H1 (cell line): Measurements from ENCODE around the gene DRGX. TPM values are rescaled to one million over a fixed set of nuclear protein-coding genes. Genes with fewer than 3 reads are reported as not detected.

Experiments
- HDAC2 ChIP-seq, 2 experiments: fragments of 300-600 bp in 1 of 2; sonication (generic) in 1 of 2; IDR thresholded peaks; 2 replicates each; pipeline ENCODE4 v1.6.1; 2011 to 2012; ENCODE audit warnings: low read depth in 2 of 2, low read length in 2 of 2, mild to moderate bottlenecking in 2 of 2, moderate library complexity in 2 of 2, borderline replicate concordance in 1 of 2, inconsistent platforms in 1 of 2
- MAFK ChIP-seq: IDR thresholded peaks from 2 replicates; pipeline ENCODE4 v1.6.1; 2012; ENCODE audit warnings: low read depth, mild to moderate bottlenecking, improper control_type of control experiment, low read length
- SIN3A ChIP-seq, 2 experiments: IDR thresholded peaks in 1 of 2; conservative IDR thresholded peaks in 1 of 2; 2 replicates each; pipeline ENCODE4 v1.6.1; 2011 to 2012; ENCODE audit warnings: low read length in 2 of 2, improper control_type of control experiment in 1 of 2, low read depth in 1 of 2, mild to moderate bottlenecking in 1 of 2
- SIRT6 ChIP-seq: IDR thresholded peaks from one replicate; pipeline ENCODE4 v1.7.1; 2012; ENCODE audit warnings: low read length, inconsistent platforms
- polyA plus RNA-seq, 7 experiments: library from polyadenylated mRNA; depleted of rRNA in 3 of 7; stranded (reverse) in 5 of 7; unstranded in 2 of 7; fragments of >200 nt in 5 of 7; fragments of 200-250 nt in 2 of 7; gene quantifications; 1 replicate in 5 of 7; 2 replicates in 1 of 7; 4 replicates in 1 of 7; pipeline versions ENCODE4 v1.2.1 to v1.2.3, GENCODE V29; 2011 to 2013; ENCODE audit warnings: missing spikeins in 2 of 7, mixed read lengths in 2 of 7
- total RNA-seq: library from RNA; stranded (reverse); fragmentation: NEBNext Ultra II Directional; extraction: Animal tissue kit (Norgen Biotek cat#: 25700); gene quantifications from 2 replicates; pipeline ENCODE4 v1.2.1, GENCODE V29; 2021

Gene DRGX
- total and polyA plus RNA-seq, 2 of the 8 experiments (the other 6 are each of a cell fraction or from before 2014, with no cell fraction given), result not detected

DNA sequence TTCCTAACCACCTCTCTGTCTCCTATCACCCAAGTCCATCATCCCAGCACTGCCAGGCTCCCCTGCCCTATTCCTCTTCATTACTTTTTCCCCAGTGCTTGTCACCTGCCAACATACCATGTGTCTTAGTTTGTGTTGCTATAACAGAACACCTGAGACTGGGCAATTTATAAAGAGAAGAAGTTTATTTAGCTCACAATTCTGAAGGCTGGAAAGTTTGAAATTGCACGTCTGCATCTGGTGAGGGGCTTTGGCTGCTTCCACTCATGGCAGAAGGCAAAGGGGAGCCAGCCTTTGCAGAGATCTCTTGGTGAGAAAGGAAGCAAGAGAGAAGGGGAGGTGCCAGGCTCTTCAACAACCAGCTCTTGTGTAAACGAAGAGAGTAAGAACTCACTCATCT, 47.3 kb downstream of the DRGX start (continued):
- TF ChIP-seq SIN3A (conservative IDR thresholded peaks at IDR 0.05 in 1 of 2, IDR thresholded peaks at IDR 0.05 in 1 of 2; ENCODE audit: low read depth in 1 of 2, low read length in 2 of 2), result no peak
- no peak for TF ChIP-seq MAFK
- TF ChIP-seq SIRT6, result no peak
- TF ChIP-seq HDAC2 (IDR thresholded peaks at IDR 0.05; ENCODE audit: borderline replicate concordance in 1 of 2, low read depth in 2 of 2, low read length in 2 of 2), result no peak
